ENCODE results near the gene HCAR1. TPM values are rescaled to one million over a fixed set of nuclear protein-coding genes. Genes with fewer than 3 reads are reported as not detected.
"Not testable (repeated sequence)": the region's sequence is repeated elsewhere in the genome, so short reads cannot be mapped to it uniquely, and the experiment has no call there.

The HCAR1 gene
- total RNA-seq, 1 donor from 2014 or later, result not detected

DNA sequence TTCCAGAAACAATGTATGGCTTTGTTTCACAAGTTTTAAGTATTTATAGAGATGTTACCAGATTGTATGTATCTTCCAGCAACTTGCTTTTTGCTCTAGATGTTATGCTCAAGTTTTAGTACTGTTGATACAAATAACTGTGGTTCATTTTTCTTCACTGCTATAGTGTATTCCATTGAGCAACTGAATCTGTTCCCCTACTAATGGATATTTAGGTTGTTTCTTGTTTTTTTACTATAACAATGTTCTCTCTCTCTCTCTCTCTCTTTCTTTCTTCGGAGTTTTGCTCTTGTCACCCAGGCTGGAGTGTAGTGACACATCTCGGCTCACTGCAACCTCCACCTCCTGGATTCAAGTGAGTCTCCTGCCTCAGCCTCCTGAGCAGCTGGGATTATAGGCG, 44.1 kb downstream of the HCAR1 start:
- H3K4me3 ChIP-seq, result no peak overlapping the region
- DNase-seq, result no peak
- H3K27me3 ChIP-seq (ENCODE audit: low read depth), result peaks cover 2% of the 10 kb centered on the region
- no peaks in the 10 kb centered on the region for H3K36me3 ChIP-seq
- intact Hi-C loops (cut with micrococcal nuclease), result no loop called here
- TF ChIP-seq, protein P1, sequence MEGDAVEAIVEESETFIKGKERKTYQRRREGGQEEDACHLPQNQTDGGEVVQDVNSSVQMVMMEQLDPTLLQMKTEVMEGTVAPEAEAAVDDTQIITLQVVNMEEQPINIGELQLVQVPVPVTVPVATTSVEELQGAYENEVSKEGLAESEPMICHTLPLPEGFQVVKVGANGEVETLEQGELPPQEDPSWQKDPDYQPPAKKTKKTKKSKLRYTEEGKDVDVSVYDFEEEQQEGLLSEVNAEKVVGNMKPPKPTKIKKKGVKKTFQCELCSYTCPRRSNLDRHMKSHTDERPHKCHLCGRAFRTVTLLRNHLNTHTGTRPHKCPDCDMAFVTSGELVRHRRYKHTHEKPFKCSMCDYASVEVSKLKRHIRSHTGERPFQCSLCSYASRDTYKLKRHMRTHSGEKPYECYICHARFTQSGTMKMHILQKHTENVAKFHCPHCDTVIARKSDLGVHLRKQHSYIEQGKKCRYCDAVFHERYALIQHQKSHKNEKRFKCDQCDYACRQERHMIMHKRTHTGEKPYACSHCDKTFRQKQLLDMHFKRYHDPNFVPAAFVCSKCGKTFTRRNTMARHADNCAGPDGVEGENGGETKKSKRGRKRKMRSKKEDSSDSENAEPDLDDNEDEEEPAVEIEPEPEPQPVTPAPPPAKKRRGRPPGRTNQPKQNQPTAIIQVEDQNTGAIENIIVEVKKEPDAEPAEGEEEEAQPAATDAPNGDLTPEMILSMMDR (IDR thresholded peaks at IDR 0.05; ENCODE audit: borderline replicate concordance), result no peak
- no peaks in the 10 kb centered on the region for H3K4me1 ChIP-seq
- H3K9me3 ChIP-seq (replicated peaks), result no peaks in the 10 kb centered on the region
- no peak overlapping the region for H3K27ac ChIP-seq (replicated peaks)

- H3K27me3 ChIP-seq (ENCODE audit: low read depth), result peaks cover 5% of the 10 kb centered on the region
- H3K4me1 ChIP-seq, result no peaks in the 10 kb centered on the region
- TF ChIP-seq, protein P1 (IDR thresholded peaks at IDR 0.05; ENCODE audit: borderline replicate concordance), result no peak
- H3K4me3 ChIP-seq, result no peak overlapping the region
- H3K36me3 ChIP-seq, result no peaks in the 10 kb centered on the region
- intact Hi-C loops (cut with micrococcal nuclease), result no loop called here
- no peaks in the 10 kb centered on the region for H3K9me3 ChIP-seq (replicated peaks)
- no peak for DNase-seq
- no peak overlapping the region for H3K27ac ChIP-seq (replicated peaks)
Measured at GRCh38 chr12:122684297-122684813, 46.3 kb downstream of the HCAR1 start.

DNA sequence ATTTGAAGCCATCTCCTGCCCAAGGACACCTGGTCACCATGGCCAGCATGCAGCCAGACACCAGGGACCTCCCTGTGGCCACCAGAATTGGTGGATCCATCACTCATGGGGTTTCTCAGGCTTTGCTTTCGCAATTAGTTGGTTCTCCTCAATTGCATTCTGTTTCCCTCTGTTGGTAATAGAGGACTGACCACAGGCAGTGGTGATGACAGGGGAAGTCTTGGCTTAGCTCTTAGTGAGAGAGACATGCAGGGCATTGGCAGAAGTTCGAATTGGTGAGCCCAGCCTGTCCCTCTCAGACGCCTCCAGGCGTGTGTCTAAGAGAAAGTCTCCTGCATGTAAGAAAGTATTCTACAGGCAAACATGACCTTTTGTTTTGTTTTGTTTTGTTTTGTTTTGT, 48.8 kb downstream of the HCAR1 start:
- no peaks in the 10 kb centered on the region for H3K36me3 ChIP-seq
- no peak for DNase-seq
- intact Hi-C loops (cut with micrococcal nuclease), result no loop called here
- no peak overlapping the region for H3K4me3 ChIP-seq
- no peaks in the 10 kb centered on the region for H3K4me1 ChIP-seq
- H3K27ac ChIP-seq (replicated peaks), result no peak overlapping the region
- peaks cover 5% of the 10 kb centered on the region for H3K27me3 ChIP-seq (ENCODE audit: low read depth)
- TF ChIP-seq, protein P1 (IDR thresholded peaks at IDR 0.05; ENCODE audit: borderline replicate concordance), result no peak
- H3K9me3 ChIP-seq (replicated peaks), result no peaks in the 10 kb centered on the region

GRCh38 chr12:122680989-122681388, 49.7 kb downstream of the HCAR1 start:
- H3K36me3 ChIP-seq; DNase-seq; H3K27me3 ChIP-seq (ENCODE audit: low read depth); H3K9me3 ChIP-seq (replicated peaks); H3K4me1 ChIP-seq; H3K4me3 ChIP-seq; H3K27ac ChIP-seq (replicated peaks); intact Hi-C loops (cut with micrococcal nuclease): not testable (repeated sequence)

GRCh38 chr12:122676781-122677180, 53.9 kb downstream of the HCAR1 start:
- intact Hi-C loops (cut with micrococcal nuclease); H3K27ac ChIP-seq (replicated peaks); DNase-seq; H3K9me3 ChIP-seq (replicated peaks); H3K36me3 ChIP-seq; H3K4me1 ChIP-seq; H3K4me3 ChIP-seq: not testable (repeated sequence)
- H3K27me3 ChIP-seq (ENCODE audit: low read depth), result peaks cover 14% of the 10 kb centered on the region

Other genes starting within 250 kb of the HCAR1 start
- gene ZCCHC8, start 229.9 kb downstream of the HCAR1 start, total RNA-seq, result 8.4 TPM
- 35.8 TPM for gene RSRC2, start 203.9 kb downstream of the HCAR1 start, total RNA-seq
- 1.4 TPM for gene KNTC1, start 203.6 kb downstream of the HCAR1 start, total RNA-seq
- gene HCAR2, start 27.5 kb downstream of the HCAR1 start, total RNA-seq, result 0.14 TPM
- gene HCAR3, start 14.0 kb downstream of the HCAR1 start, total RNA-seq, result not detected
- gene DENR, start 22.0 kb upstream of the HCAR1 start, total RNA-seq, result 23.5 TPM
- gene CCDC62, start 43.7 kb upstream of the HCAR1 start, total RNA-seq, result 0.60 TPM
- gene HIP1R, start 104.6 kb upstream of the HCAR1 start, total RNA-seq, result 11.2 TPM
- gene VPS37B, start 165.3 kb upstream of the HCAR1 start, total RNA-seq, result 13.3 TPM
- 1.6 TPM for gene ABCB9, start 235.6 kb upstream of the HCAR1 start, total RNA-seq
- gene OGFOD2, start 244.4 kb upstream of the HCAR1 start, total RNA-seq, result 14.9 TPM
- 156 TPM for gene ARL6IP4, start 249.8 kb upstream of the HCAR1 start, total RNA-seq

Measured in left ventricle myocardium inferior (tissue), 1 donor.